A673 (cell line): ENCODE measurements around the gene EHD4.

Experiments used
- EZH2 ChIP-seq: fragments of 200-600 bp; sonication (generic); IDR thresholded peaks from 2 replicates; pipeline ENCODE4 v1.6.1; 2017; ENCODE audit warnings: borderline replicate concordance, low read depth, mild to moderate bottlenecking, mixed read lengths, antibody characterized with exemption, low read length; ENCODE audit not compliant: poor library complexity, severe bottlenecking
- TF ChIP-seq, protein P1 (sequence below): fragments of 300-800, 200-600 bp; sonication (generic); conservative IDR thresholded peaks from 2 replicates; pipeline ENCODE4 v1.5.1; 2017; ENCODE audit warnings: low read depth, mild to moderate bottlenecking, antibody characterized with exemption, low read length, moderate library complexity, mixed read lengths

DNA sequence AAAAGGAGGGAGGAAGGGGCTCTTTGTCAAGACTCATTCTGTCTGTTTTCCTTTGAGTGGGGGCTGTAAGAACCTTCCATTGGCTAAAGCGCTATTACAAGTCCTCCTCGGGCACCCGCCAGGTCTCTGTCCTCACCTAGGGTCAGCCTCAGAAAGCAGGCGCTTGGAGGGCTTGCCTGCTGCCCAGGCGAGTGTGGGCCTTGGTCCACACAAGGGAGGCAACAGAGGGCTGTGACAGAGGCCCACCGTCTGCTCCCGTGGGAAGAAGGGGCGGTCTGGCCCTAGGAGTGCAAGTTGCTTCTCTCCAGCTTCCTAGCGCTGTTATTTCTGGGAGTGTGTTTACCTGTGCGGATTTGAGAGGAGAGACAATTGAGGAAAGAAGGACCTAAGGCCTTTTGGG, 24.0 kb upstream of the EHD4 start:
- TF ChIP-seq, protein P1, sequence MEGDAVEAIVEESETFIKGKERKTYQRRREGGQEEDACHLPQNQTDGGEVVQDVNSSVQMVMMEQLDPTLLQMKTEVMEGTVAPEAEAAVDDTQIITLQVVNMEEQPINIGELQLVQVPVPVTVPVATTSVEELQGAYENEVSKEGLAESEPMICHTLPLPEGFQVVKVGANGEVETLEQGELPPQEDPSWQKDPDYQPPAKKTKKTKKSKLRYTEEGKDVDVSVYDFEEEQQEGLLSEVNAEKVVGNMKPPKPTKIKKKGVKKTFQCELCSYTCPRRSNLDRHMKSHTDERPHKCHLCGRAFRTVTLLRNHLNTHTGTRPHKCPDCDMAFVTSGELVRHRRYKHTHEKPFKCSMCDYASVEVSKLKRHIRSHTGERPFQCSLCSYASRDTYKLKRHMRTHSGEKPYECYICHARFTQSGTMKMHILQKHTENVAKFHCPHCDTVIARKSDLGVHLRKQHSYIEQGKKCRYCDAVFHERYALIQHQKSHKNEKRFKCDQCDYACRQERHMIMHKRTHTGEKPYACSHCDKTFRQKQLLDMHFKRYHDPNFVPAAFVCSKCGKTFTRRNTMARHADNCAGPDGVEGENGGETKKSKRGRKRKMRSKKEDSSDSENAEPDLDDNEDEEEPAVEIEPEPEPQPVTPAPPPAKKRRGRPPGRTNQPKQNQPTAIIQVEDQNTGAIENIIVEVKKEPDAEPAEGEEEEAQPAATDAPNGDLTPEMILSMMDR: no peak
- no peak for TF ChIP-seq EZH2
